ENCODE data around the gene CNOT6. TPM values are rescaled to one million over a fixed set of nuclear protein-coding genes. Genes with fewer than 3 reads are reported as not detected.
"Not testable (repeated sequence)": the region's sequence is repeated elsewhere in the genome, so short reads cannot be mapped to it uniquely, and the experiment has no call there.

CNOT6 gene
- total and polyA plus RNA-seq, 3 experiments from 2014 or later = 11.4 to 39.9 (median 36.0) TPM

GRCh38 chr5:180515294-180515693 lies 21.1 kb downstream of the CNOT6 start:
- H3K27me3 ChIP-seq (ENCODE audit: insufficient read depth, low read length, poor library complexity, severe bottlenecking) = no peaks in the 10 kb centered on the region
- H3K4me3 Mint-ChIP-seq = no peak overlapping the region
- peak overlapping the region in 4 of 8 donors; percentile 1 to 77 (median 33) for H3K27ac Mint-ChIP-seq
- no peaks in the 10 kb centered on the region for H3K36me3 ChIP-seq (ENCODE audit: insufficient read depth, low read length)
- H3K4me3 ChIP-seq (ENCODE audit: low read length) = no peak overlapping the region
- H3K4me1 ChIP-seq (ENCODE audit: insufficient read depth, low read length) = peaks cover 4% of the 10 kb centered on the region
- no peak overlapping the region for H3K27ac ChIP-seq (ENCODE audit: low read depth, low read length)
- peaks cover 42 to 64% (median 61%) of the 10 kb centered on the region in 3 donors for H3K4me1 Mint-ChIP-seq
- POLR2A ChIA-PET = no interaction called here
- DNase-seq = no peak
- H3K27me3 Mint-ChIP-seq = no peaks in the 10 kb centered on the region
- peaks cover 0 to 14% (median 7%) of the 10 kb centered on the region in 3 donors for H3K36me3 Mint-ChIP-seq
- CTCF ChIA-PET = no interaction called here
- no peaks in the 10 kb centered on the region for H3K9me3 Mint-ChIP-seq
- H3K9me3 ChIP-seq (ENCODE audit: low read length) = no peaks in the 10 kb centered on the region

- H3K27ac ChIP-seq (ENCODE audit: low read depth, low read length); H3K27me3 Mint-ChIP-seq; H3K9me3 Mint-ChIP-seq; H3K4me3 ChIP-seq (ENCODE audit: low read length); H3K36me3 ChIP-seq (ENCODE audit: insufficient read depth, low read length); DNase-seq; POLR2A ChIA-PET; H3K9me3 ChIP-seq (ENCODE audit: low read length); CTCF ChIA-PET; H3K4me3 Mint-ChIP-seq; H3K4me1 ChIP-seq (ENCODE audit: insufficient read depth, low read length); H3K27me3 ChIP-seq (ENCODE audit: insufficient read depth, low read length, poor library complexity, severe bottlenecking): not testable (repeated sequence)
- Mint-ChIP-seq H3K4me1 (peaks cover 44 to 66% (median 65%) of the 10 kb centered on the region in 3 donors), H3K27ac (peak overlapping the region in 1 of 8 donors; percentile 48), H3K36me3 (peaks cover 0 to 15% (median 7%) of the 10 kb centered on the region in 3 donors)
Observed at GRCh38 chr5:180515974-180516373, 21.8 kb downstream of the CNOT6 start.

GRCh38 chr5:180516440-180516839 lies 22.3 kb downstream of the CNOT6 start:
- no peak for DNase-seq
- Mint-ChIP-seq H3K4me3 (no peak overlapping the region), H3K27ac (no peak overlapping the region), H3K36me3 (peaks cover 0 to 16% (median 7%) of the 10 kb centered on the region in 3 donors), H3K4me1 (peaks cover 48 to 70% (median 69%) of the 10 kb centered on the region in 3 donors), H3K9me3 (no peaks in the 10 kb centered on the region), H3K27me3 (no peaks in the 10 kb centered on the region)
- ChIA-PET CTCF (no interaction called here), POLR2A (no interaction called here)
- no peaks in the 10 kb centered on the region for H3K36me3 ChIP-seq (ENCODE audit: insufficient read depth, low read length)
- H3K9me3 ChIP-seq (ENCODE audit: low read length) = no peaks in the 10 kb centered on the region
- no peak overlapping the region for H3K27ac ChIP-seq (ENCODE audit: low read depth, low read length)
- H3K27me3 ChIP-seq (ENCODE audit: insufficient read depth, low read length, poor library complexity, severe bottlenecking) = no peaks in the 10 kb centered on the region
- H3K4me1 ChIP-seq (ENCODE audit: insufficient read depth, low read length) = peaks cover 4% of the 10 kb centered on the region
- H3K4me3 ChIP-seq (ENCODE audit: low read length) = no peak overlapping the region

- Histone ChIP-seq H3K27ac (ENCODE audit: low read depth, low read length) (no peak overlapping the region), H3K27me3 (ENCODE audit: insufficient read depth, low read length, poor library complexity, severe bottlenecking) (no peaks in the 10 kb centered on the region), H3K9me3 (ENCODE audit: low read length) (no peaks in the 10 kb centered on the region), H3K36me3 (ENCODE audit: insufficient read depth, low read length) (no peaks in the 10 kb centered on the region), H3K4me3 (ENCODE audit: low read length) (no peak overlapping the region), H3K4me1 (ENCODE audit: insufficient read depth, low read length) (peaks cover 23% of the 10 kb centered on the region)
- ChIA-PET CTCF (no interaction called here), POLR2A (no interaction called here)
- Mint-ChIP-seq H3K27me3 (no peaks in the 10 kb centered on the region), H3K36me3 (peaks cover 0 to 12% (median 2%) of the 10 kb centered on the region in 3 donors), H3K9me3 (no peaks in the 10 kb centered on the region), H3K4me3 (no peak overlapping the region), H3K4me1 (peaks cover 69 to 89% (median 88%) of the 10 kb centered on the region in 3 donors), H3K27ac (peak overlapping the region in 3 of 8 donors; percentile 13 to 70 (median 14))
- DNase-seq = no peak
Observed at GRCh38 chr5:180519098-180519497, 24.9 kb downstream of the CNOT6 start.

GRCh38 chr5:180521101-180521500 lies 26.9 kb downstream of the CNOT6 start:
- no peaks in the 10 kb centered on the region for H3K27me3 Mint-ChIP-seq
- no peak overlapping the region for H3K27ac ChIP-seq (ENCODE audit: low read depth, low read length)
- CTCF ChIA-PET = interaction anchor here (1.4 kb wide), 1 partner anchor 85 kb away, joined by 3 read pairs; no protein-coding TSS in a partner anchor
- H3K4me1 ChIP-seq (ENCODE audit: insufficient read depth, low read length) = peaks cover 39% of the 10 kb centered on the region
- DNase-seq = no peak
- H3K27ac Mint-ChIP-seq = peak overlapping the region in 2 of 8 donors; percentile 11 to 70
- H3K36me3 Mint-ChIP-seq = peaks cover 0 to 11% (median 2%) of the 10 kb centered on the region in 3 donors
- H3K4me1 Mint-ChIP-seq = peaks cover 74 to 91% (median 90%) of the 10 kb centered on the region in 3 donors
- H3K36me3 ChIP-seq (ENCODE audit: insufficient read depth, low read length) = no peaks in the 10 kb centered on the region
- H3K27me3 ChIP-seq (ENCODE audit: insufficient read depth, low read length, poor library complexity, severe bottlenecking) = no peaks in the 10 kb centered on the region
- H3K9me3 Mint-ChIP-seq = no peaks in the 10 kb centered on the region
- H3K4me3 Mint-ChIP-seq = no peak overlapping the region
- POLR2A ChIA-PET = no interaction called here
- H3K4me3 ChIP-seq (ENCODE audit: low read length) = no peak overlapping the region
- H3K9me3 ChIP-seq (ENCODE audit: low read length) = no peaks in the 10 kb centered on the region

- Mint-ChIP-seq H3K27me3 (no peaks in the 10 kb centered on the region), H3K9me3 (no peaks in the 10 kb centered on the region), H3K4me1 (peaks cover 76 to 92% (median 91%) of the 10 kb centered on the region in 3 donors), H3K4me3 (no peak overlapping the region), H3K36me3 (peaks cover 0 to 13% (median 2%) of the 10 kb centered on the region in 3 donors), H3K27ac (peak overlapping the region in 2 of 8 donors; percentile 25 to 30)
- no peak overlapping the region for H3K27ac ChIP-seq (ENCODE audit: low read depth, low read length)
- CTCF ChIA-PET = interaction anchor here (1.4 kb wide), 1 partner anchor 85 kb away, joined by 3 read pairs; no protein-coding TSS in a partner anchor
- H3K4me1 ChIP-seq (ENCODE audit: insufficient read depth, low read length) = peaks cover 40% of the 10 kb centered on the region
- H3K27me3 ChIP-seq (ENCODE audit: insufficient read depth, low read length, poor library complexity, severe bottlenecking) = no peaks in the 10 kb centered on the region
- H3K9me3 ChIP-seq (ENCODE audit: low read length) = no peaks in the 10 kb centered on the region
- no peaks in the 10 kb centered on the region for H3K36me3 ChIP-seq (ENCODE audit: insufficient read depth, low read length)
- DNase-seq = no peak
- POLR2A ChIA-PET = no interaction called here
- no peak overlapping the region for H3K4me3 ChIP-seq (ENCODE audit: low read length)
Observed at GRCh38 chr5:180521591-180521990, 27.4 kb downstream of the CNOT6 start.

- Histone ChIP-seq H3K4me3 (ENCODE audit: low read length) (no peak overlapping the region), H3K27ac (ENCODE audit: low read depth, low read length) (no peak overlapping the region), H3K9me3 (ENCODE audit: low read length) (no peaks in the 10 kb centered on the region), H3K36me3 (ENCODE audit: insufficient read depth, low read length) (no peaks in the 10 kb centered on the region), H3K27me3 (ENCODE audit: insufficient read depth, low read length, poor library complexity, severe bottlenecking) (no peaks in the 10 kb centered on the region), H3K4me1 (ENCODE audit: insufficient read depth, low read length) (peaks cover 40% of the 10 kb centered on the region)
- no peak for DNase-seq
- ChIA-PET CTCF (interaction anchor here (1.4 to 1.5 kb wide), 2 partner anchors 11 to 84 kb away, joined by 3 read pairs; no protein-coding TSS in a partner anchor), POLR2A (no interaction called here)
- no peaks in the 10 kb centered on the region for H3K27me3 Mint-ChIP-seq
- H3K36me3 Mint-ChIP-seq = peaks cover 0 to 12% (median 2%) of the 10 kb centered on the region in 3 donors
- no peak overlapping the region for H3K4me3 Mint-ChIP-seq
- H3K27ac Mint-ChIP-seq = peak overlapping the region in 4 of 8 donors; percentile 8 to 61 (median 41)
- peaks cover 70 to 85% (median 85%) of the 10 kb centered on the region in 3 donors for H3K4me1 Mint-ChIP-seq
- no peaks in the 10 kb centered on the region for H3K9me3 Mint-ChIP-seq
Observed at GRCh38 chr5:180522330-180522729, 28.2 kb downstream of the CNOT6 start.

- ChIA-PET CTCF (interaction anchor here (1.1 to 2.4 kb wide), 3 partner anchors 12 to 83 kb away, joined by 3 to 14 read pairs (median 3); no protein-coding TSS in a partner anchor), POLR2A (no interaction called here)
- peaks cover 62 to 80% (median 72%) of the 10 kb centered on the region in 3 donors for H3K4me1 Mint-ChIP-seq
Observed at GRCh38 chr5:180523629-180524466, 29.7 kb downstream of the CNOT6 start.

More at GRCh38 chr5:180523629-180524466, 29.7 kb downstream of the CNOT6 start:
- Mint-ChIP-seq H3K36me3 (peaks cover 0 to 18% (median 0%) of the 10 kb centered on the region in 3 donors), H3K4me3 (no peak overlapping the region), H3K27me3 (no peaks in the 10 kb centered on the region), H3K9me3 (no peaks in the 10 kb centered on the region), H3K27ac (peak overlapping the region in 6 of 8 donors; percentile 41 to 84 (median 68))
- no peak overlapping the region for H3K4me3 ChIP-seq (ENCODE audit: low read length)
- no peak for DNase-seq
- no peak overlapping the region for H3K27ac ChIP-seq (ENCODE audit: low read depth, low read length)
- peaks cover 40% of the 10 kb centered on the region for H3K4me1 ChIP-seq (ENCODE audit: insufficient read depth, low read length)
- H3K9me3 ChIP-seq (ENCODE audit: low read length) = no peaks in the 10 kb centered on the region
- no peaks in the 10 kb centered on the region for H3K27me3 ChIP-seq (ENCODE audit: insufficient read depth, low read length, poor library complexity, severe bottlenecking)
- H3K36me3 ChIP-seq (ENCODE audit: insufficient read depth, low read length) = no peaks in the 10 kb centered on the region
